Forelimb muscle (tissue), 1 donor: ENCODE results near the gene IL17REL. TPM values are rescaled to one million over a fixed set of nuclear protein-coding genes. Genes with fewer than 3 reads are reported as not detected.
"Not testable (repeated sequence)": the region's sequence is repeated elsewhere in the genome, so short reads cannot be mapped to it uniquely, and the experiment has no call there.

Experiments used
- DNase-seq: peaks from one replicate; pipeline ENCODE4 v3.0.0-alpha.2; 2013; ENCODE audit warnings: low read depth
- polyA plus RNA-seq: library from polyadenylated mRNA; unstranded; fragments of 120-200 nt; gene quantifications from one replicate; pipeline ENCODE4 v1.2.1, GENCODE V29; 2013; ENCODE audit not compliant: insufficient read length

IL17REL gene
- polyA plus RNA-seq, 1 donor: not detected

DNA sequence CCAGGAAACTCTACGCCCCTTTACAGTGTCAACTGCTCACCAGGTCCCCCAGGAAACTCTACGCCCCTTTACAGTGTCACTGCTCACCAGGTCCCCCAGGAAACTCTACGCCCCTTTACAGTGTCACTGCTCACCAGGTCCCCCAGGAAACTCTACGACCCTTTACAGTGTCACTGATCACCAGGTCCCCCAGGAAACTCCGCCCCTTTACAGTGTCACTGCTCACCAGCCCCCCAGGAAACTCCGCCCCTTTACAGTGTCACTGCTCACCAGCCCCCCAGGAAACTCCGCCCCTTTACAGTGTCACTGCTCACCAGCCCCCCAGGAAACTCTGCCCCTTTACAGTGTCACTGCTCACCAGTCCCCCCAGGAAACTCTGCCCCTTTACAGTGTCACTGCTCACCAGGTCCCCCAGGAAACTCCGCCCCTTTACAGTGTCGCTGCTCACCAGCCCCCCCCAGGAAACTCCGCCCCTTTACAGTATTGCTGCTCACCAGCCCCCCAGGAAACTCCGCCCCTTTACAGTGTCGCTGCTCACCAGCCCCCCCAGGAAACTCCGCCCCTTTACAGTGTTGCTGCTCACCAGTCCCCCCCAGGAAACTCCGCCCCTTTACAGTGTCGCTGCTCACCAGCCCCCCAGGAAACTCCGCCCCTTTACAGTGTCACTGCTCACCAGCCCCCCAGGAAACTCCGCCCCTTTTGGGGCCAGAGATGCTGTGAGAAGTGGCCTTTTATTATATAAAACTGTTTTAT is 67.3 kb downstream of the IL17REL start:
- not testable (repeated sequence) for DNase-seq

Other genes with a start within 250 kb of the IL17REL start
- gene BRD1, start 184.9 kb downstream of the IL17REL start, polyA plus RNA-seq: 25.1 TPM
- gene ZBED4, start 158.9 kb downstream of the IL17REL start, polyA plus RNA-seq: 12.0 TPM
- gene ALG12, start 94.3 kb downstream of the IL17REL start, polyA plus RNA-seq: 10.5 TPM
- 12.4 TPM for gene CRELD2, start 94.1 kb downstream of the IL17REL start, polyA plus RNA-seq
- 13.4 TPM for gene PIM3, start 52.0 kb downstream of the IL17REL start, polyA plus RNA-seq
- not detected for gene TTLL8, start 45.5 kb upstream of the IL17REL start, polyA plus RNA-seq
- gene MLC1, start 72.7 kb upstream of the IL17REL start, polyA plus RNA-seq: 1.2 TPM
- 0.82 TPM for gene MOV10L1, start 77.2 kb upstream of the IL17REL start, polyA plus RNA-seq
- 0.18 TPM for gene PANX2, start 158.0 kb upstream of the IL17REL start, polyA plus RNA-seq
- gene TRABD, start 173.1 kb upstream of the IL17REL start, polyA plus RNA-seq: 19.5 TPM
- gene SELENOO, start 188.2 kb upstream of the IL17REL start, polyA plus RNA-seq: 15.7 TPM
- gene TUBGCP6, start 232.3 kb upstream of the IL17REL start, polyA plus RNA-seq: 27.3 TPM
- 14.5 TPM for gene HDAC10, start 238.5 kb upstream of the IL17REL start, polyA plus RNA-seq
- 33.2 TPM for gene MAPK12, start 248.9 kb upstream of the IL17REL start, polyA plus RNA-seq